GM19467 (cell line): ENCODE measurements around the gene SERPINB1.

Experiments used
- ATAC-seq: cut with Tn5 transposase; IDR thresholded peaks from one replicate; pipeline ENCODE4 v1.9.1; 2021; ENCODE audit warnings: mild to moderate bottlenecking, moderate library complexity; ENCODE audit not compliant: unreplicated experiment

The SERPINB1 gene

GRCh38 chr6:2850538-2851113 is 9.0 kb upstream of the SERPINB1 start:
- no peak for ATAC-seq

- ATAC-seq = no peak
Measured at GRCh38 chr6:2848851-2849250, 7.2 kb upstream of the SERPINB1 start.

- no peak for ATAC-seq
Measured at GRCh38 chr6:2845880-2846208, 4.2 kb upstream of the SERPINB1 start.

GRCh38 chr6:2844008-2844407 is 2.3 kb upstream of the SERPINB1 start:
- no peak for ATAC-seq

- no peak for ATAC-seq
Measured at GRCh38 chr6:2843138-2843740, 1.6 kb upstream of the SERPINB1 start.

- ATAC-seq = no peak
Measured at GRCh38 chr6:2842139-2842552, 483 bp upstream of the SERPINB1 start.

GRCh38 chr6:2840749-2841061 is 958 bp downstream of the SERPINB1 start:
- ATAC-seq = no peak

GRCh38 chr6:2839982-2840748 is 1.5 kb downstream of the SERPINB1 start:
- no peak for ATAC-seq

- no peak for ATAC-seq
Measured at GRCh38 chr6:2839195-2839981, 2.3 kb downstream of the SERPINB1 start.

GRCh38 chr6:2838251-2838650 is 3.4 kb downstream of the SERPINB1 start:
- ATAC-seq = no peak

- no peak for ATAC-seq
Measured at GRCh38 chr6:2834262-2834661, 7.4 kb downstream of the SERPINB1 start.

- ATAC-seq = no peak
Measured at GRCh38 chr6:2831392-2831791, 10.3 kb downstream of the SERPINB1 start.

GRCh38 chr6:2830183-2830582 is 11.5 kb downstream of the SERPINB1 start:
- ATAC-seq = no peak

- no peak for ATAC-seq
Measured at GRCh38 chr6:2829253-2829652, 12.4 kb downstream of the SERPINB1 start.

GRCh38 chr6:2828629-2829028 is 13.0 kb downstream of the SERPINB1 start:
- no peak for ATAC-seq

- no peak for ATAC-seq
Measured at GRCh38 chr6:2827142-2827541, 14.5 kb downstream of the SERPINB1 start.

GRCh38 chr6:2826131-2826530 is 15.5 kb downstream of the SERPINB1 start:
- no peak for ATAC-seq

- ATAC-seq = no peak
Measured at GRCh38 chr6:2823104-2823850, 18.4 kb downstream of the SERPINB1 start.

- no peak for ATAC-seq
Measured at GRCh38 chr6:2821554-2821953, 20.1 kb downstream of the SERPINB1 start.

- ATAC-seq = no peak
Measured at GRCh38 chr6:2820415-2820814, 21.2 kb downstream of the SERPINB1 start.

- no peak for ATAC-seq
Measured at GRCh38 chr6:2819978-2820377, 21.7 kb downstream of the SERPINB1 start.
